Activated CD8-positive, alpha-beta memory T cell treated with anti-CD3 and anti-CD28 coated beads for 4 hours (primary cell): ENCODE measurements around the gene HAO2.

Source experiments
- DNase-seq, 2 donors: peaks; one replicate each; pipeline ENCODE4 v3.0.0-alpha.2; 2020; ENCODE audit warnings: low read depth in 2 of 2

The HAO2 gene

GRCh38 chr1:119380304-119380703 lies 11.7 kb downstream of the HAO2 start:
- DNase-seq: no peak

GRCh38 chr1:119380983-119381662 lies 12.5 kb downstream of the HAO2 start:
- DNase-seq: no peak

GRCh38 chr1:119384591-119384990 lies 16.0 kb downstream of the HAO2 start:
- no peak for DNase-seq

GRCh38 chr1:119385650-119386049 lies 17.1 kb downstream of the HAO2 start:
- DNase-seq: no peak

- no peak for DNase-seq
Measured at GRCh38 chr1:119387858-119388257, 19.3 kb downstream of the HAO2 start.

- no peak for DNase-seq
Measured at GRCh38 chr1:119388450-119388849, 19.9 kb downstream of the HAO2 start.

- no peak for DNase-seq
Measured at GRCh38 chr1:119390526-119390925, 21.9 kb downstream of the HAO2 start.

GRCh38 chr1:119391749-119392148 lies 23.2 kb downstream of the HAO2 start:
- no peak for DNase-seq

GRCh38 chr1:119394085-119394484 lies 25.5 kb downstream of the HAO2 start:
- no peak for DNase-seq

GRCh38 chr1:119396982-119397381 lies 28.4 kb downstream of the HAO2 start:
- DNase-seq: no peak

GRCh38 chr1:119397986-119398385 lies 29.4 kb downstream of the HAO2 start:
- DNase-seq: no peak

- DNase-seq: no peak
Measured at GRCh38 chr1:119404736-119405135, 36.2 kb downstream of the HAO2 start.

GRCh38 chr1:119409731-119410130 lies 41.1 kb downstream of the HAO2 start:
- DNase-seq: no peak

GRCh38 chr1:119410961-119411360 lies 42.4 kb downstream of the HAO2 start:
- DNase-seq: no peak

GRCh38 chr1:119414950-119415349 lies 46.4 kb downstream of the HAO2 start, which contains the start of gene HSD3B2:
Gene HSD3B2 (plus strand): TSS chr1:119415150. CDS start chr1:119415420, 270 bp downstream.
- no peak for DNase-seq

GRCh38 chr1:119416006-119416640 lies 47.5 kb downstream of the HAO2 start:
- DNase-seq: no peak

GRCh38 chr1:119419109-119419508 lies 50.5 kb downstream of the HAO2 start:
- DNase-seq: no peak

- DNase-seq: no peak
Measured at GRCh38 chr1:119420638-119421037, 52.1 kb downstream of the HAO2 start.

- DNase-seq: no peak
Measured at GRCh38 chr1:119422631-119423030, 54.0 kb downstream of the HAO2 start.

- no peak for DNase-seq
Measured at GRCh38 chr1:119428991-119429390, 60.4 kb downstream of the HAO2 start.

GRCh38 chr1:119429687-119430086 lies 61.1 kb downstream of the HAO2 start:
- no peak for DNase-seq

- no peak for DNase-seq
Measured at GRCh38 chr1:119430486-119430885, 61.9 kb downstream of the HAO2 start.

GRCh38 chr1:119431836-119432235 lies 63.3 kb downstream of the HAO2 start:
- no peak for DNase-seq

- no peak for DNase-seq
Measured at GRCh38 chr1:119435052-119435451, 66.5 kb downstream of the HAO2 start.
